Activated T-cell treated with anti-CD3 and anti-CD28 coated beads, Interleukin-2, amount 50 U/mL, for 48 hours (primary cell): ENCODE measurements around the gene PSD2.

Experiments used
- DNase-seq, 2 experiments: peaks; one replicate each; pipeline ENCODE4 v3.0.0-alpha.2; 2020

Gene PSD2

GRCh38 chr5:139882316-139882715 lies 86.7 kb downstream of the PSD2 start:
- no peak for DNase-seq

GRCh38 chr5:139882961-139883539 lies 87.4 kb downstream of the PSD2 start:
- no peak for DNase-seq

DNA sequence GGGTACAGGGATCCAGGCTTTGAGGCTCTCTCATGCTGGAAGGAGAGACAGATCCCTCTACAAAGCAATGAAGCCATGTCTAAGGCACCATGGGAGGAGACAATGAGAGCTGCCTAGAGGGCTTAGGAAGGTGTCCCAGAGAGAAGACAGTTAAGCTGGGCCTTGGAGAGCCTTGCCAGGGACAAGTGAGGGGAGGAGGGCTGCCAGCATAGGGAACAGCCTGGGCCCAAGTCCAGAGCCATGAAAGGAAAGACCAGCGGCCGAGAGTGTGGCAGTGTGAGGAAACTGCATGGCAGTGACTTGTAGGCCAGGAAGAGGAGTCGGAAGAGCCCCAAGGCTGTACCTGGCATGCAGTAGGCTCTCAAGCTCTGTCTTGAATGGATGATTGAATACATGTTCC lies 88.5 kb downstream of the PSD2 start:
- DNase-seq: no peak

GRCh38 chr5:139884734-139885133 lies 89.1 kb downstream of the PSD2 start:
- no peak for DNase-seq

DNA sequence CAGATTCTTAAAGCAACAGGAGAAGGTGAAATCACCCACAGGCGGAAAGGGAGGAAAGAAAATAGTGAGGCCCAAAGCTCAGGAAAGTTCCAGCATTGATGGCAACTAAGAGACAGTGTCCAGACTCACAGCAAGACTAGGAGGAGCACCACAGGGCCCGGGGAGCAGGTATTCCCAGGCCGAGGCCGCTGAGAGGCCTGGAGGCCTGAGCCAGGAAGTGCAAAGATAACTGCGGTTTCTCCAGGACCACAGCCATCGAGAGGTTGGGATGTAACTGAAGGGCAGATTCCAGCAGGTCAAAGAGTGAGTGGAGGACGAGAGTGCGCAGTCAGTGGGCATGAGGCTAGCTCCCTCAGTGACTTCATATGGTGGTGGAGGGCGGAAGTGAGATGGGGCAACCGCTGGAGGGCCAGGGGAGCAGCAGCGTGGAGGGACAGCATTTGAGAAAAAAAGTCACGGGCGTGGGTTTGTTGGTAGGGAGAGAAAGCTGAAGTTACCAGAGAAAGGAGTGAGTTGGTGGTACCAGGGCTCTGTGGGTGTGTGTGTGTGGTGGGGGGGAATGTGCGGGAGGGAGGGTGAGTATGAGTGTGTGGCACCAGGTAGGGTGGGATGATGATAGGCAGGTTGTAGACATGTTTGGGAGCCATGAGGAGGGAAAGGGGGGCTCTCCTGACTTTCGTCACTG lies 89.7 kb downstream of the PSD2 start:
- DNase-seq: no peak

DNA sequence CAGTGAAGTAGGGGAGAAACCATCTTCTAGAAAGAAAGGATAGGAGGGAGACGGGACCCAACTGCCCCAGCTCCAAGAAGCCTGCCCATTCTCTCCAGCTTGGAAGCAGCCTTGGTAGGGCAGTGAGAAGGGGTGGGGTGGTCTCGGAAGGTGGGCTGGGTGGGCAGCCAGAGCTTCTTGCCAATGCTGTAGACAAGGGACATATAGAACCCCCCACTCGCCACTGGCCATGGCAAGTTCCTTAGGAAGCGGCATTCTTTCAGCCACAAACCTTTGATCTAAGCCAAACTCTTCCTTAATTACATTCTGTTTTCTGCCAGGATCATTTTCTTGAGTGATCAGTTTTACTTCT lies 90.2 kb downstream of the PSD2 start:
- no peak for DNase-seq

- DNase-seq: no peak
Observed at GRCh38 chr5:139886213-139886612, 90.6 kb downstream of the PSD2 start.

GRCh38 chr5:139888370-139888769 lies 92.8 kb downstream of the PSD2 start:
- no peak for DNase-seq

DNA sequence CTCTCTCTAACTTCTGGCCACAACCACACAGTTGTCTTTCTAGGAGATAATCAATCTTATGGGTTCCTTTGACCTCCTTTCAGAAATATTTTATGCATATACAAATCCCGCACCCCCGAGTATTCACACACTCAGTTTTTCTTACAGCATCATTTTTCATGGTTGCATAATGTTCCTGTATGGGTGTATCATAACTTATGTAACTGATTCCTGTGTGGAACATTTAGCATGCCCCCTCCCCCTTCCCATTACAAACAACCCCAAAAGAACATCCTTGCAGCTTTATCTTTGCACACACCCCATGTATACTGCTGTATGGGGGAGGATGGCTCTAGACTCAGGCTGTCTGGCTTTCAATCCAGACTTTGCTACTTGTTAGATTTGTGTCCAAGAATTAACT lies 93.8 kb downstream of the PSD2 start:
- DNase-seq: no peak

- DNase-seq: no peak
Observed at GRCh38 chr5:139893873-139894272, 98.3 kb downstream of the PSD2 start.
